ENCODE results near the gene OSGIN1. TPM values are rescaled to one million over a fixed set of nuclear protein-coding genes. Genes with fewer than 3 reads are reported as not detected.

Gene OSGIN1
- polyA plus RNA-seq, 1 experiment: 6.2 TPM

DNA sequence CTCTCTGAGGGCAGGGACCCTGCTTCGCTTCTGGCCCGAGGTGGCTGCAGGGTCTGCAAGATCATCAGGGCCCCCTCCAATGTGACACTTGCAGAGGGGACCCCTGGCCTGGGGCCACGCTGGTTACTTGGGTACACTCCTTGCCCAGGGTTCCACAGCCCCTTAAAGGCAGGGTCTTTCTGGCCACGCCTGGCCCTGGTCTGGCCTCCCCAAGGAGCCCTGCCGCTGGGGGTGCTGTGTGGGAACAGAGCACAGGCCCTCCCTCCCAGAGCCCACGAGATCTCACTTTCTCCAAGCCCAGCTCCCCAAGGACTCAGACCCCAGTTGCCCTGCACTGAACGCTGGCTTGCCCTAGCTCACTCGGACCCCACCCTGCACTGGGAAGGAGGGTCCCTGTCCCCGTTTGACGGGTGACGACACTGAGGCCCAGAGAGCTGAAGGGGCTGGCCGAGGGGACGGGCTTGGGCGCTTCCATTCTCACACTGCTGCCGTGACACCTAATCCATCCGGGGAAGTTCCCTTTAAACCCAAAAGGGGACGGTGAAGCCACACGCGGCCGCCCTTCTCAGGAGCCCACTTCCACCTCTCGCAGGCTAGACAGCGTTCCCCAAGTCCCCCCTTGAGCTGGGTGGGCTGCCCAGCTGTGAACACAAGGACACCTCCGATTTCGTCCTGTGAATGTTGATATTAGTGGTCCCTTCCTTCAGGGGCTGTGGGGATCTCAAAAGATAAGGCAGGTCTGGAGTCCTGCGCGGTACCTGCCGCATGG is 26.9 kb upstream of the OSGIN1 start:
- ChIA-PET POLR2A (interaction anchor here (0.9 kb wide), 1 partner anchor 13 kb away, joined by 3 read pairs; no protein-coding TSS in a partner anchor), CTCF (interaction anchor here (0.8 to 3.6 kb wide), 10 partner anchors 10 to 380 kb away, joined by 3 to 29 read pairs (median 4); no protein-coding TSS in a partner anchor)
- TF ChIP-seq, protein P1, sequence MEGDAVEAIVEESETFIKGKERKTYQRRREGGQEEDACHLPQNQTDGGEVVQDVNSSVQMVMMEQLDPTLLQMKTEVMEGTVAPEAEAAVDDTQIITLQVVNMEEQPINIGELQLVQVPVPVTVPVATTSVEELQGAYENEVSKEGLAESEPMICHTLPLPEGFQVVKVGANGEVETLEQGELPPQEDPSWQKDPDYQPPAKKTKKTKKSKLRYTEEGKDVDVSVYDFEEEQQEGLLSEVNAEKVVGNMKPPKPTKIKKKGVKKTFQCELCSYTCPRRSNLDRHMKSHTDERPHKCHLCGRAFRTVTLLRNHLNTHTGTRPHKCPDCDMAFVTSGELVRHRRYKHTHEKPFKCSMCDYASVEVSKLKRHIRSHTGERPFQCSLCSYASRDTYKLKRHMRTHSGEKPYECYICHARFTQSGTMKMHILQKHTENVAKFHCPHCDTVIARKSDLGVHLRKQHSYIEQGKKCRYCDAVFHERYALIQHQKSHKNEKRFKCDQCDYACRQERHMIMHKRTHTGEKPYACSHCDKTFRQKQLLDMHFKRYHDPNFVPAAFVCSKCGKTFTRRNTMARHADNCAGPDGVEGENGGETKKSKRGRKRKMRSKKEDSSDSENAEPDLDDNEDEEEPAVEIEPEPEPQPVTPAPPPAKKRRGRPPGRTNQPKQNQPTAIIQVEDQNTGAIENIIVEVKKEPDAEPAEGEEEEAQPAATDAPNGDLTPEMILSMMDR (IDR thresholded peaks at IDR 0.05; ENCODE audit: low read depth, low read length): no peak
- no peaks in the 10 kb centered on the region; the same call in 1 of the 2 replicates for H3K9me3 ChIP-seq (ENCODE audit: control insufficient read depth, insufficient read depth, low read length)
- H3K27me3 ChIP-seq (ENCODE audit: control insufficient read depth, insufficient read depth, low read length): no peaks in the 10 kb centered on the region
- DNase-seq (ENCODE audit: low read depth, low spot score): no peak
- H3K4me3 ChIP-seq (ENCODE audit: low read depth, low read length): no peak overlapping the region
- no peak overlapping the region for H3K27ac ChIP-seq (ENCODE audit: low read depth, low read length)

DNA sequence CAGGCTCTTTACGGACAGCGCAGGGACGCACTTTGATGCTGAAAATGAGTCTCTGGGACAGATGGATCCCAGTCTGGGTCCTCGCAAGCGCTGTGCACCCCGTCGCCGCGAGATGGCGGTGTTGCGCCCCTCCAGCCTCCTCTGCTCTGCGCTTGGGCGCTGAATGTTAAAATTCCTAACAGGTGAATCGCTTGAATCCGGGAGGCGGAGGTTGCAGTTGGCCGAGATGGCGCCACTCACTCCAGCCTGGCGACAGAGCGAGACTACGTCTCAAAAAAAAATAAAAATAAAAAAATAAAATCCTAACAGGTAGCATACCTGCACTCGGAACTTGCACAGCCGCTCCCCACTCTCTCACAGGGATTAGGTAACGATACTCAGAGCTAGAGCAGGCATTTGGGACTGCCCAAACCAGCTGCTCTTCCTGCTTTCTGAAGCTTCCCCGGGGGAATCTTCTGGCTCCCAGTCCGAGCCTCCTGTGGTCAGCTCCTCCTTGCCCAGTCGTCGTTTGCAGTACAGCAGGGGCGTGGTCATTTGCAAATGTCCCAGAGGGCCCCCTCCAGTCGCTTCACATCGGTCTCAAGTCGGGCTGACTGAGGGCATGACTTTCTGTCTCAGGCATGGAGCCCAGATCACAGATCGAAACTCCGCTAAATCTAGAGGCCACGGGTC is 26.2 kb upstream of the OSGIN1 start:
- TF ChIP-seq, protein P1 (IDR thresholded peaks at IDR 0.05; ENCODE audit: low read depth, low read length): peak; percentile 98
- peak overlapping the region; percentile 31 for H3K27ac ChIP-seq (ENCODE audit: low read depth, low read length)
- DNase-seq (ENCODE audit: low read depth, low spot score): peak; percentile 30
- H3K27me3 ChIP-seq (ENCODE audit: control insufficient read depth, insufficient read depth, low read length): no peaks in the 10 kb centered on the region
- ChIA-PET POLR2A (interaction anchor here (0.9 kb wide), 1 partner anchor 14 kb away, joined by 3 read pairs; no protein-coding TSS in a partner anchor), CTCF (interaction anchor here (0.7 to 3.6 kb wide), 19 partner anchors 10 to 379 kb away, joined by 3 to 29 read pairs (median 3); partner anchors contain the start of genes HSBP1 and OSGIN1)
- no peak overlapping the region for H3K4me3 ChIP-seq (ENCODE audit: low read depth, low read length)
- H3K9me3 ChIP-seq (ENCODE audit: control insufficient read depth, insufficient read depth, low read length): no peaks in the 10 kb centered on the region; the same call in 1 of the 2 replicates

DNA sequence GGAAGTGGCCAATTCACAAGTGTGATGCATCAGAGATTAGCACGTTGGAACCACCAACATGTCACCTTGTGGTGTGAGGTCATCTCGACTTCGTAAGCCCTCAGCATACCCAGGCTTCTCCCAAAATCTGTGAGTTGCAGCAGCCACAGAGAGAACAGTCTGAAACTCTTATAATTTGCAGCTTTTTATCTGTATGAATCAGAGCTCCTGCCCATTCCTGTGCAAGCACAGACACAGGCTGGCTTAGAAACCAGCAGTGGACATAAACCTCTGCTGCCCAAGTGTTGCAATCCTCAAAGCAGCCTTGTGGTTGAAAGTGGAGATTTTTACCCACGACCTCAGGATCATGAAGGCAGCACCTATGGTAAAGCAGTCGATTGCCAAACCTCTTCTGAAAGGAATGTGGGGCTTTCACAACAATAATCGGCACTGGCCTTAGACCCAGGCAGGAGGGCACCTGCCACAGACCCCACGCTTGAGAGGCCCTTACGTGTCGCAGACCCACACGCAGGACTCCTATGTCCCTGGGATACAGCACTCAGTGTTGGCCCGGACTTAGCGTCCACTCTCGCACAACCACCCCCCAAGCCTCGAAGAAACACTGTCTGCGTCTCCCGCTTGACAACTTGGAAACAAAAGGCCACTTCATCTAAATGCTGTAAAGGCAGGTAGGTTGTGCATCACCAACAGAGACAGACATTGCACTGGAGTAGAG is 24.5 kb upstream of the OSGIN1 start:
- Histone ChIP-seq H3K27me3 (ENCODE audit: control insufficient read depth, insufficient read depth, low read length) (no peaks in the 10 kb centered on the region), H3K4me3 (ENCODE audit: low read depth, low read length) (no peak overlapping the region), H3K9me3 (ENCODE audit: control insufficient read depth, insufficient read depth, low read length) (no peaks in the 10 kb centered on the region; the same call in 1 of the 2 replicates), H3K27ac (ENCODE audit: low read depth, low read length) (peak overlapping the region; percentile 31)
- TF ChIP-seq, protein P1 (IDR thresholded peaks at IDR 0.05; ENCODE audit: low read depth, low read length): no peak
- DNase-seq (ENCODE audit: low read depth, low spot score): peak; percentile 45
- POLR2A ChIA-PET: interaction anchor here (0.7 kb wide), 1 partner anchor 25 kb away, joined by 3 read pairs; the partner anchor contains the start of gene OSGIN1
- CTCF ChIA-PET: interaction anchor here (0.6 to 3.6 kb wide), 5 partner anchors 10 to 137 kb away, joined by 3 to 29 read pairs (median 5); no protein-coding TSS in a partner anchor

GRCh38 chr16:83929811-83930555 is 23.1 kb upstream of the OSGIN1 start:
- ChIA-PET CTCF (interaction anchor here (1.5 to 1.7 kb wide), 2 partner anchors 18 to 136 kb away, joined by 4 to 10 read pairs; no protein-coding TSS in a partner anchor), POLR2A (no interaction called here)
- H3K9me3 ChIP-seq (ENCODE audit: control insufficient read depth, insufficient read depth, low read length): no peaks in the 10 kb centered on the region; the same call in 1 of the 2 replicates
- no peak for DNase-seq (ENCODE audit: low read depth, low spot score)
- H3K4me3 ChIP-seq (ENCODE audit: low read depth, low read length): no peak overlapping the region
- TF ChIP-seq, protein P1 (IDR thresholded peaks at IDR 0.05; ENCODE audit: low read depth, low read length): no peak
- no peaks in the 10 kb centered on the region for H3K27me3 ChIP-seq (ENCODE audit: control insufficient read depth, insufficient read depth, low read length)
- H3K27ac ChIP-seq (ENCODE audit: low read depth, low read length): no peak overlapping the region
